Daoy (cell line): ENCODE results near the gene PRRC1. TPM values are rescaled to one million over a fixed set of nuclear protein-coding genes. Genes with fewer than 3 reads are reported as not detected.
A peak's percentile ranks its signal among the peaks of the same experiment; 100 is the strongest.
"Not testable (repeated sequence)": the region's sequence is repeated elsewhere in the genome, so short reads cannot be mapped to it uniquely, and the experiment has no call there.

Source experiments
- DNase-seq: peaks from one replicate; pipeline ENCODE4 v3.0.0-alpha.2; 2015; ENCODE audit warnings: low read depth
- total RNA-seq: library from RNA; depleted of rRNA; stranded (reverse); fragments of >200 nt; shearing (Covaris generic); gene quantifications from 2 replicates; pipeline ENCODE4 v1.2.3, GENCODE V29; 2014

Gene PRRC1
- total RNA-seq, 1 experiment from 2014 or later: 31.8 TPM

GRCh38 chr5:127545249-127545648 is 27.8 kb downstream of the PRRC1 start:
- DNase-seq: not testable (repeated sequence)

GRCh38 chr5:127549551-127549950 is 32.1 kb downstream of the PRRC1 start:
- no peak for DNase-seq

DNA sequence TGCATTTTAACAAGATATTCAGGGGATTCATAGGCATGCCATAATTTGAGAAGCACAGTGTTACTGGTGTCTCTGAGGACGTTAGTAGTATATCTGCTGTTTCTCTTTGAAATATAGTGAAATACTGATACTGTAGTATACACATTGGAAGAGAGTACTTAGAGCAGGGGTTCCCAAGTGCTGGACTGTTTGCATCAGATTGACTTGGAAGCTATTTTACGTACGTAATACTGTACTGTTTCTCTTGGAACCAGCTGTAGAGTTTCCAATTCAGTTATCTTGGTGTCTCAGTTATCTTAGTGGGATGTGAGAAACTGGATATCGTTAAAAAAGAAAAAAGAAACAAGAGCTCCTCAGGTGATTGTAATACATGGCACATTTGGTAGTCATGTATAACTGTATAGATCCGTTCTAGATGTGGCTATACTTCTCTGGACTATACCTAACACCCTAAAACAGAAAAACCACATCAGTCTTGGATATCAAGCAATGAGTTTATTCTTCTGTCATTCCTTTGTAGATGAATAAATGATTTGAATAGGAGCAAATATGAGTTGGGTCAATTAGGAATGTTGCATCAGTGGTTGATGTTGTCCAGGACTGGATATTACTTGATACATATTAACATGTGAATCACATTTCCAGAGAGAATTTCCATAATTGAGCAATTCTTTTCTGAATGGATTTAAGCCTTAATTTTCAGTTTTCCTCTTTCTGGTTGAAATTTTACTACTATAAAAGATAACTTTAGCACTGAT is 33.4 kb downstream of the PRRC1 start:
- DNase-seq: no peak

DNA sequence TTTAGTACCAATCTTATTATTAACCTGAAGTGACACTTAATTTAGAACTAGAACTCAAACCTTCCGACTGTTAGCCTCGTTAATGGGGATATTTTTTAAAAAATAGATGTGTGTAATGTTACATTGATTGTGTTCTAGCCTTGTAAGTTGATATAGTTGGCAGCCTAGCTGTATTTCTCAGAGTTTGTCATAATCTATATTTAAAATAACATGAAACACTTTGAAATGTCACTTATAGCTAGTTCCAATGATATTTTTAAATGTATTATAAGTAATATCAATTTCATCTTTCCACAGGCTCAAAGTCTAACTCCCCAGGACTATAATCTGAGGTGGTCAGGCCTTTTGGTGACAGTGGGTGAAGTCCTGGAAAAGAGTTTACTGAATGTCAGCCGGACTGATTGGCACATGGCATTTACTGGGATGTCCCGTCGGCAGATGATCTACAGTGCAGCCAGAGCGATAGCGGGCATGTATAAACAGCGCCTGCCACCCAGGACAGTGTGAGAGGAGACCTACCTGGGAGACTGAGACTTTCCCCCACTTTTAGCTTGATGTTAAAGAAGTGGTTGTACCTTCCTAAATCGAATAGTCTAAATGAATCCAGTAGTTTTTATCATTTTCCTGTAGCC is 34.1 kb downstream of the PRRC1 start:
- no peak for DNase-seq

DNA sequence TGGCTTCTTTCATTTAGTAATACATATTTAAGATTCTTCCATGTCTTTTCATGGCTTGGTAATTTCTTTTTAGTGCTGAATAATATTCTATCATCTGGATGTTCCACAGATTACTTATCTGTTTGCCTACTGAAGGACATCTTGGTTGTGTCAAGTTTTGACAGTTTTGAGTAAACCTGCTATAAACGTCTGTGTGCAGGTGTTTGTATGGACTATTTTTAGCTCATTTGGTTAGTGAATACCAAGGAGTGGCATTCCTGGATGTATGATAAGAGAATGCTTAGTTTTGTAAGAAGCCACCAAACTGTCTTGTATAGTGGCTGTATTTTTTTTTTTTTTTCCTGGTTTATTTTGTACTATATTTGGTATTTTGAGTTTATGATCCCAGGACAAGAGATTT is 38.4 kb downstream of the PRRC1 start:
- DNase-seq: no peak

DNA sequence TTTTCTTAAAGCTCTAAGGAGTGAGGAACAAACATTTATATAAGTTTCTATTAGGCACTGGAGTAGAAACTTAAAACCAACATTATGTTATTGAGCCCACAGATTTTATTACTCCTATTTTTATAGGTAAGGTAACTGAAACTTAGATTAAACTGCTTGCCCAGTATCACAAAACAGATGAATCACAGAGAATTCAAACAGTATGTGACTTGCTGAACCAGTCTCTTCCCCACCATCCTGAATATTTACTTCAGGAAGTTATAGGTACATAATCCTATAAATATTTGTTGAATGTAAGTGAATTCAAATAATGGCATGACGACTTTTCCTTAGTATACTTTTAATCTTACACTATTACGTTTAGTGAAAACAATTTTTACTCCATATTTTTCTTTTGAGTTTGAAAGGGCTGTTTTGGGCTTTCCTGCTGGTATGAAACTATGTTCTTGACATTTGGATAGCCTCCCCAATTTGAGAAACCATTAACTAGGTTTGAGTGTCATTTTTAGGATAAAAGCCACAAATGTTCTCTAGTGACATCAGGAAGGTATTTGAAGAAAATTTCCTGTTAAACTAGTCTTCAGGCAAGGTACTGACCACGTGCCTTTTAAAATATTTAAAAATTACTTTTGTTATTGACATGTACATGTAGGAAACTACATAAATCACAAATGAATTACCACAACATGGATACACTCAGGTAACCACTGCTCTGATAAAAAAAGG is 39.3 kb downstream of the PRRC1 start:
- DNase-seq: no peak

GRCh38 chr5:127558273-127558672 is 40.8 kb downstream of the PRRC1 start:
- DNase-seq: no peak

DNA sequence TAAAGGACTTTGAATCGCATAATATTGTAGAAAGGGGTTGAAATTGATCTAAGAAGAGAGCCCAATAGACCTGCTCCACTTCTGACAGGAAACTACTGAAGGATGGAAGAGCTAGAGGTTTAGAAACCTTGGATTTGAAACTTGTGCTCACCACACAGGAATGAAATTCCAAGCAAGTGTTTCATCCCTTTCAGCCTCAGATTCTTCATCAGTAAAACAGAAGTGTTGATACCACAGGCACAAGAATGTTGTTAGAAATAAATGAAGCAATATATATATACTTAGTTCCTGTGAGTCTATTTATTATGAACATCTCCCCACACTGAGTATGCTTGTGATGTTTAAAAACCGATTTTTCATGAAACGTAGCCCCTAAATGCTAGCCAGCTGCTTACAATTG is 43.8 kb downstream of the PRRC1 start:
- peak; percentile 16 for DNase-seq

DNA sequence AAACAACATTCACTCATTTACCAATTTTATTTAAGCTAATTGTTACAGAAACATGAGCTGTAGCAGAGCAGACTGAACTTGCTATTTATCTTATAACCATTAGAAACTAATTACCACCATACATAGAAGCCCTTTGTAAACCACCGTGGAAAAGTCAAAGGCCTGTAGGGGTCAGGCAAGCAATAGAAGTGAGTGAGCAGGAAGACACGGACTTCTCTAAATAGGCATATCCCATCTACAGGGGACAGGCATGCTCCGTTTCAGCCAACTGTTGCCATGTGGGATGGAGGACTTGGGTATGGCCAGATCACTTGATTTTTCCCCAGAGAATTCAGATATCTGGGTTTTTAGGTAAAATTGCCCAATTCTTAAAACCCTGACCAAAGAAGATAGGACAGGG is 44.8 kb downstream of the PRRC1 start:
- DNase-seq: peak; percentile 22

DNA sequence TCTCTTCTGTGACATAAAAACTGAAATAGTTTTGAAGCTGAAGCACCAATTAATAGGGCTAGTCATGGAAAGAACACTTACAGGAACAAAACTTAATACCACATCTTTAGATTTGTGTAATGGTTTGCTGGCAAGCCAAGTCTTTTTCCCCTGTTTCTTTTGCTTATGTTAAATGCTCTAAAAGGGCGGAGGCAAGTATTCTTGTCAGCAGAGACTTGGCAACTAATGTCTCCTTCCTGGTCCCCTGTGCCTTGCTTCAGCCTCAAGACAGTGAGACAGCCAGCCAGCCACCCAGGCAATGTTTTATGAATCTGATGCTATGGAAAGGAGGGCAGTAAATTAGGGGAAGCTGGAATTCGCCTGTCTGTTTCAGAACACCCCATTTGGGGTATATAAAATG is 45.7 kb downstream of the PRRC1 start:
- no peak for DNase-seq

DNA sequence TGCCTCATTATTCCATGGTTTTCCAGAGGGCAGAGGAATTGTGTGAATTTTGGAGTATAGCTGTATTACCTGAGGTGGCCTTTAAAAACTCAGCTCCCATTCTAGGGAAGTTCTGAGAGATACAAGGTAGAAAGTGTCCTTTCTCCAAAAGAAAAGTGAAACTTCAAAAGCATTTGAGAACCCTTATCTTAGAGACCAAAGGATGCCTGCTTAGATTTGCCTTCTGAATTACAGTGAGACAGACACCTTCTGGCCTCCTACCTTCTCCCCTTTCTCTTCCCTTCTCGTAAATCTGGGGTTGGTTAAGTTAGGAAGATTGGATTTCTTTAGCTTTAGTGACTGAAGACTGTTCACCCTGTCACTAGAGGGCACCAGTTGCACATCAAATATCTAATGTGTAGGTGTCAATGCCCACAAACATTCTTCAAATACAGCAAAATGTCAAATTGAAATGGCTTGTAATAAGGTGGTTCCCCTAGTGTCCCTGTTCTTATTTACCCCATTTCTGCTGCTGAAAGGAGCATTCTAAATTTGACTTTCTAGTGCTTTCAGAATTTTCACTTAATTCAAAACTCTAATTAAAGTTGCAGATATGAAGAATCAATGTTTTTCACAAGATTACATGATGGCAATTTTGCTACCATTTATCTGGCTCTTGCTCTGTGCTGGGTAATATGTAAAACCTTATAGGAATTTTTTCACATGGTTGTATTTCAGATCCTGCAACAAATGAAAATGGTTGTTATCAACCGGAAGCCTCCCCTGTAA is 46.7 kb downstream of the PRRC1 start:
- peak; percentile 70 for DNase-seq

GRCh38 chr5:127565586-127566270 is 48.3 kb downstream of the PRRC1 start:
- no peak for DNase-seq

- no peak for DNase-seq
Measured at GRCh38 chr5:127567026-127567768, 49.8 kb downstream of the PRRC1 start.

- no peak for DNase-seq
Measured at GRCh38 chr5:127568166-127568565, 50.7 kb downstream of the PRRC1 start.

DNA sequence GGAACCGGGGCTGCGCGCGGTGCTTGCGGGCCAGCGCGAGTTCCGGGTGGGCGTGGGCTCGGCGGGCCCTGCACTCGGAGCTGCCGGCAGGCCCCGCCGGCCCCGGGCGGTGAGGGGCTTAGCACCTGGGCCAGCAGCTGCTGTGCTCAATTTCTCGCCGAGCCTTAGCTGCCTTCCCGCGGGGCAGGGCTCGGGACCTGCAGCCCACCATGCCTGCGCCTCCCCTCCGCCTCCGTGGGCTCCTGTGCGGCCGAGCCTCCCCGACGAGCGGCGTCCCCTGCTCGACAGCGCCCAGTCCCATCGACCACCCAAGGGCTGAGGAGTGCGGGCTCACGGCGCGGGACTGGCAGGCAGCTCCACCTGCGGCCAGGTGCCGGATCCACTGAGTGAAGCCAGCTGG is 52.0 kb downstream of the PRRC1 start:
- not testable (repeated sequence) for DNase-seq

DNA sequence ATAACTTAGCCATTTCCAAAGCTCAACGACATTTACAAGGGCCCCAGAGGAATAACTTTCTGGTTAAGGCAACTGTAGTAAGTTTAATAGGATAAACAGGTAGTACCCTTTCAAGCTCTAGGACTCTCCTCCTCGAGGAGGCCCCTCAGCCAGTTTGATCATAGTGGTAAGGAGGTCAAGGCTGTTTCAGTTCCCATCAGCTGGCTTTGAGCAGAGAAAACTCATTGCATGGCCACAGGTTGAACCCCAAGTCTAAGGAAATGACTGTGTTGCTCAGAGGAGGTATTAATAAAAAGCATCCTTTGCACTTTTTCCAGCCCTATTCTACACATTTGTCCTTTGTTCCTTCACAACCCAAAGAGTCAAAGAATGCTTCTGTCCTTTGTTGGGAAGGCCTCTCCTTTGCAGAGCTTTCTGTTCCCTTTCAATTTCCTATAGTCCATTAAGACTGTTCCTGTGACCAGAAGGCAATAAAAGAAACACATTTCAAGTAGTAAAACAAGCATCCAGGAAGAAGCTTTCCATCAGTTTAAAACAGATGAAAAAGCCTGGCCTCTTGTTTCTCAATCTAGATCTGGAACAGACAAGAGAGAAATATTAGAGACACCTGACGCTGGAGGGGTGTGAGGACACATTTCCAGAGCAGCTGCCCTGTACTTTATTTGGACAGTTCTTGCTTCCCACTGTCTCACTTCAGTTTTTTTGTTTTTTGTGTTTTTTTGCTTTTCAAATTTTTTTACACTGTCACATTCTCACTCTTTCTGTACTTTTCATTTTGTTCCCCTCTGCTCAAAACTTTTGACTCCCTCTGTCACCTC is 54.1 kb downstream of the PRRC1 start:
- no peak for DNase-seq

- no peak for DNase-seq
Measured at GRCh38 chr5:127572930-127573329, 55.5 kb downstream of the PRRC1 start.

- no peak for DNase-seq
Measured at GRCh38 chr5:127574852-127575679, 57.6 kb downstream of the PRRC1 start.

GRCh38 chr5:127577458-127577857 is 60.0 kb downstream of the PRRC1 start:
- no peak for DNase-seq
